Left lung (tissue), 10 donors: ENCODE measurements around the gene SDHAF4. TPM values are rescaled to one million over a fixed set of nuclear protein-coding genes. Genes with fewer than 3 reads are reported as not detected.
A peak's percentile ranks its signal among the peaks of the same experiment; 100 is the strongest.
"Not testable (repeated sequence)": the region's sequence is repeated elsewhere in the genome, so short reads cannot be mapped to it uniquely, and the experiment has no call there.

Source experiments
- ATAC-seq: fragments of 200-7000 bp; cut with Tn5 transposase; one replicate; pipeline ENCODE4 v1.9.1; 2020; ENCODE audit warnings: moderate library complexity
- DNase-seq, 4 donors: peaks; one replicate each; pipeline ENCODE4 v3.0.0-alpha.2; 2013 to 2020
- H3K27ac ChIP-seq, 2 donors: fragments of 200-600 bp; sonication (generic) in 1 of 2; one replicate each; pipeline versions ENCODE4 v1.5.0 to v1.8.0; 2020 to 2021
- H3K27me3 ChIP-seq, 2 donors: fragments of 200-600 bp; sonication (generic) in 1 of 2; one replicate each; pipeline versions ENCODE4 v1.5.0 to v1.8.0; 2020 to 2021
- H3K36me3 ChIP-seq, 2 donors: fragments of 200-600 bp; sonication (generic) in 1 of 2; one replicate each; pipeline versions ENCODE4 v1.5.0 to v1.8.0; 2020 to 2021
- H3K4me1 ChIP-seq, 2 donors: fragments of 200-600 bp; one replicate each; pipeline ENCODE4 v1.8.0; 2021
- H3K4me3 ChIP-seq, 2 donors: fragments of 200-600 bp; sonication (generic) in 1 of 2; one replicate each; pipeline versions ENCODE4 v1.5.0 to v1.8.0; 2020 to 2021; ENCODE audit warnings: mild to moderate bottlenecking in 1 of 2
- H3K9me3 ChIP-seq, 2 donors: fragments of 200-600 bp; sonication (generic) in 1 of 2; one replicate each; pipeline versions ENCODE4 v1.5.0 to v1.8.0; 2020 to 2021
- intact Hi-C, 2 donors: fragments of 100-400 bp; cut with DNase I; formaldehyde crosslinking; loops; one replicate each; pipeline versions ENCODE4 v1.11.2 to v1.14.2; 2022
- polyA plus RNA-seq, 6 donors: library from polyadenylated mRNA; unstranded; fragments of 120-200 nt; gene quantifications; one replicate each; pipeline ENCODE4 v1.2.1, GENCODE V29; 2013; ENCODE audit not compliant: insufficient read length in 6 of 6
- total RNA-seq, 2 donors: library from RNA; stranded (reverse); fragmentation: NEBNext Ultra II Directional; extraction: Animal tissue kit (Norgen Biotek cat#: 25700); gene quantifications; one replicate each; pipeline ENCODE4 v1.2.1, GENCODE V29; 2021
- TF ChIP-seq, protein P1 (sequence below), 2 donors: fragments of 200-600 bp; sonication (generic) in 1 of 2; IDR thresholded peaks; one replicate each; pipeline versions ENCODE4 v1.5.0 to v1.8.0; 2021; ENCODE audit warnings: antibody characterized with exemption in 2 of 2
- donor health status: DM: no; HTN: yes; CAD: no.
- donor health status: DM: no; HTN: no; CAD: no.

Gene SDHAF4
- total and polyA plus RNA-seq, 8 donors, result 9.5 to 21.3 (median 16.9) TPM

DNA sequence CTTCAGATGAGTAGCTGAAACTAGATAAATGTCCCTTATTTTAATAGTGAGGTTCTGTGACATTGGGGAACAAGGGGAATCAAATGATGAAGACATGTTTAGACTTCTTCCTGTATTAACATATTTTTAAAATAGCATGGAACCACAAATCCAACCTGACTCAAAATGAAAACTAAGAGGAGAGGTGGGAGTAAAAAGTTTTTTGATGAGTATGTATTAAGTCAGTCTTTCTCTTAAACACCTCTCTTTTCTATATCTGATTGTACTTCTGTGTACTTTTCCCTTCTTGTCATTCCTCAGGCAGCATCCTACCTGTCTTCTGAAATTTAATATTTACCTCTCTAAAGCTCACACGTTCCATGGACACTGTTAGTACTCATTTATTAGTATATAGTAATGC is 8.7 kb upstream of the SDHAF4 start:
- H3K27ac ChIP-seq, result no peak overlapping the region
- ATAC-seq, result no peak
- no peaks in the 10 kb centered on the region for H3K9me3 ChIP-seq
- no peaks in the 10 kb centered on the region for H3K27me3 ChIP-seq
- no peak overlapping the region for H3K4me3 ChIP-seq
- TF ChIP-seq, protein P1, sequence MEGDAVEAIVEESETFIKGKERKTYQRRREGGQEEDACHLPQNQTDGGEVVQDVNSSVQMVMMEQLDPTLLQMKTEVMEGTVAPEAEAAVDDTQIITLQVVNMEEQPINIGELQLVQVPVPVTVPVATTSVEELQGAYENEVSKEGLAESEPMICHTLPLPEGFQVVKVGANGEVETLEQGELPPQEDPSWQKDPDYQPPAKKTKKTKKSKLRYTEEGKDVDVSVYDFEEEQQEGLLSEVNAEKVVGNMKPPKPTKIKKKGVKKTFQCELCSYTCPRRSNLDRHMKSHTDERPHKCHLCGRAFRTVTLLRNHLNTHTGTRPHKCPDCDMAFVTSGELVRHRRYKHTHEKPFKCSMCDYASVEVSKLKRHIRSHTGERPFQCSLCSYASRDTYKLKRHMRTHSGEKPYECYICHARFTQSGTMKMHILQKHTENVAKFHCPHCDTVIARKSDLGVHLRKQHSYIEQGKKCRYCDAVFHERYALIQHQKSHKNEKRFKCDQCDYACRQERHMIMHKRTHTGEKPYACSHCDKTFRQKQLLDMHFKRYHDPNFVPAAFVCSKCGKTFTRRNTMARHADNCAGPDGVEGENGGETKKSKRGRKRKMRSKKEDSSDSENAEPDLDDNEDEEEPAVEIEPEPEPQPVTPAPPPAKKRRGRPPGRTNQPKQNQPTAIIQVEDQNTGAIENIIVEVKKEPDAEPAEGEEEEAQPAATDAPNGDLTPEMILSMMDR (IDR thresholded peaks at IDR 0.05), result no peak
- H3K36me3 ChIP-seq, result no peaks in the 10 kb centered on the region
- no peak for DNase-seq
- no peaks in the 10 kb centered on the region for H3K4me1 ChIP-seq
- intact Hi-C loops, result no loop called here

DNA sequence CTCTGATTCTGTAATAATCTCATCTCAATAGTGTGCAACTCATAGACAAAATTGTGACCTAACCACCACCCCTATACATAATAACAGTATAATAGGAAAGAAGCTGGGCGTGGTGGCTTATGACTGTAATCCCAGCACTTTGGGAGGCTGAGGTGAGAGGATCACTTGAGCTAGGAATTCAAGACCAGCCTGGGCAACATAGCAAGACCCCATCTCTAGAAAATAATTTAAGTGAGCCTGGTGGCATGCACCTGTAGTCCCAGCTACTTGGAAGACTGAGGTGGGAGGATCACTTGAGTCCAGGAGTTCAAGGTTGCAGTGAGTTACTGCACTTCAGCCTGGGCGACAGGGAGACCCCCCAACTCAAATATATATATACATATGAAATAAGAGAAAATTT is 4.3 kb upstream of the SDHAF4 start:
- ATAC-seq, H3K36me3 ChIP-seq, intact Hi-C loops, H3K27ac ChIP-seq, H3K4me3 ChIP-seq, H3K4me1 ChIP-seq, DNase-seq, H3K27me3 ChIP-seq, H3K9me3 ChIP-seq: not testable (repeated sequence)

DNA sequence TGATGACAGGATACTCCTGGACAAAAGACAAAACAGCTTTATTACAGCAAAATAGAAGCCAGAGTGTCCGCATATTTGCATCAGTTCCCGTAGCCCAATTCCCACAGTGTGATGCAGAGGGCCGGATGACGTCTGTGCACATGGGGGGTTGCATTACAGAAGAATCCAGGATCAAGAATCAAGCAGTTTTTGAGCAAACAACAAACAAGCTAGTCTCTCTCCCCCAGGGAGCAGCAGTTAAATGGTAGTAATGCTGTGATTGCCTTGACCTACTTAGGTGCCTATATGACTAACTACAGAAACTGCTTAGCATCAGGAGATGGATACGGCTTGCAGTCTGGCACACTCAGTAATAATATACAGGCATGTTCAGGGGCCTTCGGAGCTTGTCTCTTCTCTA is 3.2 kb upstream of the SDHAF4 start:
- Histone ChIP-seq H3K9me3 (no peaks in the 10 kb centered on the region), H3K4me1 (peaks cover 0 to 16% of the 10 kb centered on the region in 2 donors), H3K4me3 (no peak overlapping the region), H3K36me3 (no peaks in the 10 kb centered on the region), H3K27ac (no peak overlapping the region), H3K27me3 (no peaks in the 10 kb centered on the region)
- ATAC-seq (no peak), DNase-seq (no peak)
- TF ChIP-seq, protein P1 (IDR thresholded peaks at IDR 0.05), result no peak
- intact Hi-C loops, result no loop called here

DNA sequence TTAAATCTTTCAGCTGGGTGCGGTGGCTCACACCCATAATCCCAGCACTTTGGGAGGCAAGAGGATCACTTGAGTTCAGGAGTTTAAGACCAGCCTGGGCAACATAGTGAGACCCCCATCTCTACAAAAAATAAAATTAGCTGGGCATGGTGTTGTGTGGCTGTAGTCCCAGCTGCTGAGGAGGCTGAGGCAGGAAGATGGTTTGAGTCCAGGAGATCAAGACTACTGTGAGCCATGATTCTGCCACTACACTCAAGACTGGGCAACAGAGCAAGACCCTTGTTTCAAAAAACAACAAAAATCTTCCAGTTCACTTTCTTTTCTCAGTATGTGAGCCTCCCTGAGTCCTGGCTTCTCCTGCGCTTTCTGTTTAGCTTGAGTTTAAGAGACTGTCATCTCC is 7.9 kb downstream of the SDHAF4 start:
- Histone ChIP-seq H3K27me3 (no peaks in the 10 kb centered on the region), H3K27ac (no peak overlapping the region), H3K4me3 (no peak overlapping the region), H3K36me3 (peaks cover 0 to 4% of the 10 kb centered on the region in 2 donors), H3K4me1 (no peaks in the 10 kb centered on the region), H3K9me3 (no peaks in the 10 kb centered on the region)
- ATAC-seq (no peak), DNase-seq (no peak)
- intact Hi-C loops, result no loop called here
- TF ChIP-seq, protein P1 (IDR thresholded peaks at IDR 0.05), result no peak

DNA sequence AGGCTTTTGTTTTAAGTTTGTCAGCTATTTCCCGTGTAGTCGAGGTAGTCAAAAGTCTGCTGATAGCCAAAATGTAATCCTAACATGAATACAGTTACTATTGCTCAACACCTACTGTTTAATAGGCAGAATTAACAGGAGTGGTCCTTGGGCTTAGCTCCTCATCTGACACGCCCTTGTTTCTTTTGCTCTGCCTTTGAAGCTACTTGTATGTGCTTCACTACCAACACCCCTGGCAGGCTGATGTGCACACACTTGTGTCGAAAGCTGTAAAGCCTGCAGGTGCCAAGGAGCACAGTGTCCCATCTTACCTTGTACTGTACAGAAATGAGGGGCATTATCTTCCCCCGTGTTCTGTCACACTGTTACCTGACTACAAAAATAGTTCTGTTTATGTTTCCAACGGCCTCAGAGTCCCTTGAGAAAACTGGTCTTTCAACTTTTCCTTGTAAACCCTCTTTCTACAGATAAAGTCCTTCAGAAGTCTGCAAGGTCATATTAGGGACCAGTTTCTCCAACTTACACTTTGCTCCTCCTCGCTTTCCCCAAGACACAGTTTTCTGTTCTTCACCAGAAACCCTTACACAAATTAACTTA is 9.3 kb downstream of the SDHAF4 start:
- TF ChIP-seq, protein P1 (IDR thresholded peaks at IDR 0.05), result no peak
- peak overlapping the region in 1 of 2 donors; percentile 37 for H3K27ac ChIP-seq
- H3K36me3 ChIP-seq, result peaks cover 0 to 16% of the 10 kb centered on the region in 2 donors
- H3K27me3 ChIP-seq, result no peaks in the 10 kb centered on the region
- no peak overlapping the region for H3K4me3 ChIP-seq
- H3K4me1 ChIP-seq, result no peaks in the 10 kb centered on the region
- DNase-seq (peak in 2 of 4 donors; percentile 41 to 48), ATAC-seq (peak; percentile 86)
- H3K9me3 ChIP-seq, result no peaks in the 10 kb centered on the region
- intact Hi-C loops, result no loop called here

DNA sequence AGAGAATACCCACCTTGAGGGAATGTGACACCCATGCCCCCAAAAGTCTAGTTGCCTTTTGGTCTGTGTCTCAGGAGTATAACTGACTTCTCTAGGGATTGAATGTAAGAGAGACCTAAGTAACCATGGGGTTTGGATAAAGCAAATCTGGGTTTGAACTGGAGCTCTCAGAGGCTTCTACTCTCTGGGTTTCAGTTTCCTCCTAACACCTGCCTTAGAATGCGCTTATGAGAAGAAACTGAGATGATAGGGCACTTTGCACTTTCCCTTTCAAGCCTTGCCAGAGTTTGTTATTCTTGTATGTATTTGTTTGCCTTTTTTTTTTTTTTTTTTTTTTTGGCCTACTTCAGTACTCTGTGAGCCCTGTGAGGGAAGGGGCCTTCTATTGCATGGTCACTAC is 19.4 kb downstream of the SDHAF4 start:
- DNase-seq, result no peak
- Histone ChIP-seq H3K9me3 (no peaks in the 10 kb centered on the region), H3K4me1 (no peaks in the 10 kb centered on the region), H3K4me3 (no peak overlapping the region), H3K27me3 (no peaks in the 10 kb centered on the region), H3K36me3 (peaks cover 0 to 44% of the 10 kb centered on the region in 2 donors), H3K27ac (no peak overlapping the region)
- intact Hi-C loops, result no loop called here
- TF ChIP-seq, protein P1 (IDR thresholded peaks at IDR 0.05), result no peak
- no peak for ATAC-seq
